ENCODE measurements around the gene CSK.

Gene CSK

DNA sequence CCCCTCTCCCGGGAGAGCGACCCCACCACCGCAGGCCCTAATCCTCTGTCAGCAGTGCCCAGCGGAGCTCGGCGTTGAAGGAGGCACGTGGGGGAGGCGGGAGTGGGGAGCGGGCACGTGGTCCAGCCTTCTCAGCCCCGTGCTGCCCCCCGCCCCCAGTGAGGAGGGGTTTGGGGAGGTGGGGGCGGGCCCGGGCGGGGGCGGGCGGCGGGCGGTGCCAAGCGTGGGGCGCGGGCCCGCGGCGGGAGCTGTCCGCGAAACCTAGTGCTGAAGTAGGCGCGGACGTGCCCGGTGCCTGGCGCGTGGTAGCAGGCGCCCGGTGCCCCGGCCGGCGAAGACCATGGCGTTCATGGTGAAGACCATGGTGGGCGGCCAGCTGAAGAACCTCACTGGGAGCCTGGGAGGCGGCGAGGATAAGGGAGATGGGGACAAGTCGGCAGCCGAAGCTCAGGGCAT lies 44.5 kb downstream of the CSK start, which contains the start of gene CPLX3:
Gene CPLX3, plus strand, starts transcription at position 264 of the 456 bp plus-strand sequence. Its CDS starts 77 bp downstream, at position 341.
- no peak for DNase-seq (ENCODE audit: low read depth)

DNA sequence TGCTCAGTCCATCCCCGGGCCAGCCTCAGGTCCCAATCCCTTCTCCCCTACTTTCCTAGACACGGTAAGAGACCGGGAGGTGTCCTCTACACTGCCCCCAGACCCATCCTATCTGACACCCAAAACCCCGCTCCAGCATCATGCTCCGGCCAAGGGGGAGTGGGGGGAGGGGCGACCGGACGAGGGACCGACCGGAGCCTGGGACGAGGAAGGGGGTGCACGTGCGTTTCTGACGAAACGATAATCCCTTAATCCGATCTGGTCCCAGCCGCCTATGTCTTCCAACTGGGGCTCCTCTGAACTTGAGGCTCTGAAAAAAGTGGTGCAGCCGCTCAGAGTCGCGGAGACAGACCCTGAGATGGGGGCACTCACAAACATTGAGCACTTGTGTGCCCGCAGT lies 45.0 kb downstream of the CSK start:
- no peak for DNase-seq (ENCODE audit: low read depth)

DNA sequence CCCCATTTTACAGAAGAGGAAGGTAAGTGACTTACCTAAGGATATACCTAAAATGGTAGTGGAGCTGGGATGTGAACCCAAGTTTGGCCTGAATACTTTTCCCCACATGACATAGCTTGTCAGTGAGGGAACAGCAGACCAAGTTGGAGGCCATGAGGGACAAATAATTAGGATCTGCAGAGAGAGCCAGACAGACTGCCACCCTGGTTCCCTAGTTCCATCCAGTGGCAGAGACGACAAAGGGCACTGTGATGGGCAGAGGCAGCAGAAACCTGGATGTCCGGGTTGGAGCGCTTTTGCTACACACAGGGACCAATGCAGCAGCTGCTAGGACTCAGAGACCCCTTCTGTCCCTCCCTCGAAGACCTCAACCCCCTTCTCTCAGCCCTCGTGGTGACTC lies 45.7 kb downstream of the CSK start:
- no peak for DNase-seq (ENCODE audit: low read depth)

DNA sequence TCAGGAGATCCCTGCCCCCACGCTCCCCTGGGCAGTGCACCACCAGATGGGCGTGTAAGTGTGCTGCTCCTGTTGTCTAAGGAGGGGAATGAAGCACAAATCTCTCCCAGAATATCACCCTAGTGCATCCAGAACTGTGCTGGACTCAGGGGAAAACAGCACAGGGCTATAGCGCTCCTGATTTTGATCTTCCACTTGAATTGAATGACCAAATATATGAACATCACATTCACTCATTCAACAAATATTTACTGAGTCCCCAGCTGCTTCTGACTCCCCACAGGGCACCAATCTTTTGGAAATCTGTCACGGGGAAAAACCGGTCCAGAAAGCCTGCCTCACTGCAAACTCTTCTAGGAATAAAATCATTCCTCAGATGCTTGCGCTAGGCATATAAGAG lies 47.0 kb downstream of the CSK start:
- DNase-seq (ENCODE audit: low read depth): no peak

DNA sequence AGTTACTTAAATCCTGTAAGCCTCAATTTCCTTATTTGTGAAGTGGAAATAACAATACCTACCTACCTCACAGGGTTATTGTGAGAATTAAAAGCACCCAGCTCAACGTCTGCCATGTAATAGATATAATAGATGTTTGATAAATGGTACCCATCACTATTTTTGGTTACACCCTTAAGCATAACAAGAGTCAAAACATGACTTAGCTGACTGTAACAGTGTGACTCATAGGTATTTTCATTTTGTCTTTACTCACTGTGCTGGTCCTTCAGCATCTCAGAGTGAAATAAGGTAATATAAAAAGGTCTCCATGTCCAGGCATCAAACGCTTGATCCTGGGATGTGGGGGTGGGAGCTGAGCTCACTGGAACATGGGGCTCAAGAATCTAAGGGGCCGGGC lies 47.6 kb downstream of the CSK start:
- no peak for DNase-seq (ENCODE audit: low read depth)

DNA sequence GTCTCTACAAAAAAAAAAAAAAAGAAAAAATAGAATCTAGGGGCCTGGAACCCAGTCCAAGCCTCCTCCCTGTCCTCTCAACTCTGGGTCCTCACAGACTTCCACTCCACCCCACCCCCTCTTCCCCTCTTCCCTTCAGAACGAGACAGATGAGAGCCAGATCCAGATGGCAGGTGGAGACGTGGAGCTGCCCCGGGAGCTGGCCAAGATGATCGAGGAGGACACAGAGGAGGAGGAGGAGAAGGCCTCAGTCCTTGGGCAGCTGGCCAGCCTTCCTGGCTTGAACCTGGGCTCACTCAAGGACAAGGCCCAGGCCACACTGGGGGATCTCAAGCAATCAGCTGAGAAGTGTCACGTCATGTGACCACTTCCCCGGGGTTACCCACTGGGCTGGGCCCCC lies 48.1 kb downstream of the CSK start:
- DNase-seq (ENCODE audit: low read depth): no peak

DNA sequence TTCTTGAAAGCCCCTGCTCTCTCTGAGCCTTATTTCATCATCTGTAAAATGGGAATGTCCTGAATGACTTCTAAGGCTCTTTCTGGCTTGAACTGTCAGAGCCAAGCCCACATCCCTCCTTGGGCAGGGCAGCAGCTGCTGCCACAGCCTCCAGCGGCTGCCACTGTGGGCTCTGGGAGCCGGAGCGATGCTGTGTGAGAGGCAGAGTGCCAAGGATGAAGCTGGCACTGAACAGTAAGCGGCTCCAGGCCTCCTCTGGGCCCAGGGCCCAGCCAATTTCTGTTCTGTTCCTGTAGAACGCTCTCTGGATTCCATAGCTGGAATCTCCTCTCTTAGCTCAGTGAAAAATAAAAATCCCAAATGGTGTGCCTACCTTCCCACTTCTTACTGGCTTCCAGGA lies 49.0 kb downstream of the CSK start:
- DNase-seq (ENCODE audit: low read depth): no peak

DNA sequence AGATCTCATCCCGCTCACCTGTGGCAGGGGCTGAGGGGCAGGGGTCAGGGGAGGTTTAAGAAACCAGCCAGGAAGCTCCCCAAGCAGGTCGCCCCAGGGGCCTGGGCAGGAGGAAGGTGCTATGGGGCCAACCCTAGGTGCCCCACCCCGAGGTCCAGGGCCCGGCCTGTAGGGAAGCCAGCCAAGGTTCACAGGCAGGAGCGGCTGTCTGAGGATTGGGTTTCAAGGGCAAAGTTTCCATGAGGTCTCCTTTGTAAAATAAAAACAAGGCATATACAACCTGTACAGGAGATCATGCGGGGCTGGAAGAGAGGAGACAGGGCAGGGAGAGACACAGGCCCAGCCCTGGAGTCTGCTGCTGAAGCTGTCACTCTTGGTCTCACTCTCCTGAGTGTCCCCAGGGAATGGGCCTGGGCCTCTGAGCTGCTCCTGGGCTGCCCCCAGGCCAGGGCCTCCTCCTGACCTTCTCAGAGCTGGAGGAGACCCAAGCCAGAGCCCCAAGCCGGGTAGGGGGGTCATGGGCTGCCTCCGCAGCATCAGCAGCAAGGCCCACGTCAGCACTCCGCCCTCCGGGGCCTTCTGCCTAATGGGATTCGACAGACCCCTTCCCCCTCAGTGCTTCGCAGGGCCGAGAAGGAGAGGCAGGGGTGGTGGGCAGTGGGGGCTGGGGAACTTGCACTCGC lies 50.1 kb downstream of the CSK start:
- no peak for DNase-seq (ENCODE audit: low read depth)

DNA sequence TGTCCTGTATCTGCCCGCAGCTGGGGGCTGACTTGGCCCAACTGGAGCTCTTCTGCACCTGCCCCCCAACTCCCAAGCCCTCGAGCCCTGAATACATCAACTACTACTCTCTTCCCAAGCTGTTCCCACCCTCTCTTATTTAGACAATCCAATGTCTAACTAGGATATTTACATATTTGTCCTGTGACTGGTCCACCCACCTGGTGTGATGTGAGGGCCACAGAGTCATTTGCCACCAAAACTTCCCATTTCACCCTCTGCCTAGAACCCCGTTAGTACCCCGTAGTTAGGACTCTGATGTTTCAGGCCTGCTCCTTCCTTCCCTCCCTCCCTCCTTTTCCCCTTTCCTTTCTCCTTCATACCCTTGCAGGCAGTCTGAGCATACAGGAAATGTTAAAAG lies 50.9 kb downstream of the CSK start:
- no peak for DNase-seq (ENCODE audit: low read depth)

DNA sequence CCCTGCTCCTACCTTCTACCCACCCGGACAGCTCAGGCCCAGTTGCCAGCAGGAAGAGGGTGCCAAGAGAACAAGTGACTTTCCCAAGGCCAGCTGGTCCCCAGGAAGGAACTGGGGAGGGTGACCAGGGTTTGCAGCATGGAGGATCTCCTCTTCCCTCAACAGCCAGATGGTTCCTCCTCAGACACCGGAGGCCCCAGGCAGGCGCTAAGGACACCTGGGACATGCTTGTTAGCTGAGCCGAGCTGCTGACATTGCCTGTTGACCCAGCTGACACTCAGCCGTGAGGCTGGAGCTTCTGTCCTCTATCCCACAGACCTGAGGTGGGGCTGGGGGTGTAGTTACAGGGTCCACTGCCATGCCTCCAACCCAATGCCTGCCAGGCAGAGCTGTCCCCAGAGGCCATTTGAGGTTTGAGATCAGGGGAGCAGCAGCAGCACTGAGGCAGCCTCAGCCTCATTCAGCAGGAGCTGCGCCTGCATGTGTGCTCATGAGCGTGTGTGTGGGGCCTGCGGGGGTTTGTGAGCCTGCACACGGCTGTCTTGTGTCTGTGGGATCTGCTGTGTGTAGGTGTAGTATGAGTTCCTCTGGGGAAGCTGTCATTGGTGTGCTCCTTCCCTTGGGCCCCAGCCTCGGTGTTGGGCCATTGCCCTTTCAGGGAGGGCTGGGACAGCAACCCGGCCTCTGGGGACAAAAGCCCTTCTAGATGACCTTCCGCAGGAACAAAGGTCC lies 51.7 kb downstream of the CSK start:
- DNase-seq (ENCODE audit: low read depth): no peak

DNA sequence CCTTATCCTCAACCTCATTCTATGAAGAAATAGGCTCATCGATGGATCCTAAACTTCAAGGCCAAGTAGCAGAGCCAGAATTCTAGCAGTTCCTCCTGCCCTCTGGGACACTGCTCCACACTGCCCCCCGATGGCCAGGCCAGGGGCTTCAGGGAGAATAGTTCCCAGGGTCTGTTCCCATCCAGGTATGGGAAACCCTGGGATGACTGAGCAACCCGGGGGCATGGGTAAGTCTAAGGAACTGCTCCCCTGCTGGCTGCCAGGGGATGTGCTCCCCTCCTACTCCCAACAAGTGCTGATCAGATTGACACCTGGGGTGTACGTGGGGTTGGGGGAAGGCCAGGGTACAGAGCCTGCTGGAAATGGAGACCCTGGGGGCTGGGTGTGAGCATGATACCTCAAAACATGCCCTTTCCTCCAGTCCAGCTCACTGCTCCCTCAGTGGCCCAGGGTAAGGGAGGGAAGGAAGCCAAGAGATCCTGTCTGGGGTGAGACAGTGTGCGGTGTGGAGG lies 53.5 kb downstream of the CSK start:
- no peak for DNase-seq (ENCODE audit: low read depth)

DNA sequence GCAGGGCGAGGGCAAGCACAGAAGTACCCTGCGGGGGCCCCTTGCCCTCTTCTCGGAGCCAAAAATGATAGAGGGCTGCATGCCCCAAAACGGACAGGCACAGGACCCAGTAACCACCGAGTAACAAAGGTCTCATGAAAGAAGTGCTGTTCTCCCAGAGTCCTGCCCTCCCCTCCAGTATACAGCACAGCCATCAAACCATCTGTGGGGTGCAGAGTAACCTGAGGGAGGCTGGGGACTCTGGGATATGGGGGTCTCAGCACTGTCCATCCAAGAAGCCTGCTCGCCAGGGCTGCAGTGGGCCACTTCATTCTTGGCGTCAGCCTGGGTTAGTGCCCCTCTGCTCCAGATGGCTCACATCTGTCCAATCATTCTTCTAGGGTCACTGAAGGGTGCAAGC lies 55.0 kb downstream of the CSK start:
- DNase-seq (ENCODE audit: low read depth): no peak

DNA sequence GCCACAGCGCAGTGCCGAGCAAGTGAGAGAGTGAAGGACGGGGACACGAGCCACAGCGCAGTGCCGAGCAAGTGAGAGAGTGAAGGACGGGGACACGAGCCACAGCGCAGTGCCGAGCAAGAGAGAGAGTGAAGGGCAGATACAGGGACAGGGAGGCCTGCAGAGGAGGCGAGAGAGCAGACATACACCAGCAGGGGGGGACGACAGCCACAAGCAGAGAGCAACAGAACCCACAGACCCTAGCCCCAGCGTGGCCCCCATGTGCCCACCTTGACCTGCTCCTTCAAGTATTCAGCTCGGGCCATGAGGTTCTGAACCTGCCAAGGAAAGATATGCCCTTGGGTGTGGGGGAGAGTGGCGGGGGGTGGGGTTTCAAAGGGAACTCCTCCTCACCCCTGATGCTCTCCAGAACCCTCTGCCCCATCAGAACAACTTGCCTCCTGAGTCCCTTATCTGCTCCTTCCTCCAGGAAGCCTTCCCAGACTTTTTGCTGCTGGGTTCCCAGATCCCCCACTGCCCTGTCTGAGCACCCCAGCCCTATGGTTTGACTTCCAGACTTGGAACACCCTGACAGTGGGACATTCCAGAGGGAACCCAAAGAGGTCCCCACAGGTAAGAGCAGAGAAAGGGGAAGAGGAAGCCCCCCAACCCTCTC lies 55.7 kb downstream of the CSK start:
- no peak for DNase-seq (ENCODE audit: low read depth)

DNA sequence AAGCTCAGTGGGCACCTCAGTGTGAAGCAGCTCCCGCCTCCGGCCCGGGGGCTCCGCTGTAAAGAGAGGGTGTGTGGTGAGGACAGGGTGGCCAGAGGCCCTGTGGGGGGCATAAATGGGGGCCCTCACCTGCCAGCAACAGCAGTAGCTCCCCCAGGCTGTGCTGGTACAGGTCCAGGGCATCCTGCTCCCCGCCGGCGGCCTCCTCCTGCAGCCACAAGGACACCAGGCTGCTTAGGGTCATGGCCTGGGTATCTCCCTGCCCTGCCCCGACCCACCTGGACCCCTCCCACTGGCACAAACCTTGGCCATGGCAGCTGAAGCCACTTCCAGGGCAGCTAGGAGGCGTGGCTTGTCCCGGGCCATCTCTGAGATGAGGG lies 56.2 kb downstream of the CSK start:
- DNase-seq (ENCODE audit: low read depth): no peak

DNA sequence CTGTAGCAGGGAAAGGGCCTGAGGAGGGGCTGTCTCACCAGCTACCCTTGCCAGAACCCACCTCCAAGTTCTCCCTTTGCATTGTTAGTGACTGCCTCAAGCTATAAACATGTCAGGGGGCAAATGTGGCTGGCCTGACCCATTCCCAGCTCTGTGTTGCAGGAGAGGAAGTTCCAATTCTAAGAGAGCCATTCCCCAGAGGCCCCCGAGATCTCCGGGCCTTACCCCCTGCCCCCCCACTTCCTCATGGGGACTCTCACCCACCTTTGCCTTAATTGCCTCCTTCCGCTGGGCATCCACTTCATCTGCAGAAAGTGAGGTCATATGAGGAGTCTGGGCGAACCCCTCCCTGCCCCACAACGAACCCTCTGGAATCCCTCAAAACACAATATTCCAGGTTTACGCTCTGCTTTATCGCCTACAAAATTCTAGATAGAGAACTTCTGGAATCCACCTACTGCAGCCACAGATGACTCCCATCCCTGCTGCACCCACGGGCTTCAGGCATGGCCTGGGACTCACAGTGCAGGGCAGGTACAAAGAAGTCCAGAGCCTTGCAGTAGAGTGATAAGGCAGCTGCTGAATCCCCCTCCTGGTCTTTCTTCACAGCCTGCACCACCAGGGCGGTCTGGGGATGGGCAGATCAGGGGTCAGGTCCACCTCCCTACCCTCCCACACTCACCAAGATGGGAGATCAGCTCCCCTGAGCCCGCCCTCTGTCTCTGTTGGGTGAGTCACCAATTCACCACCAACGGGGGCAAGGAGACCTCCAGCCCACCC lies 57.1 kb downstream of the CSK start:
- DNase-seq (ENCODE audit: low read depth): no peak

DNA sequence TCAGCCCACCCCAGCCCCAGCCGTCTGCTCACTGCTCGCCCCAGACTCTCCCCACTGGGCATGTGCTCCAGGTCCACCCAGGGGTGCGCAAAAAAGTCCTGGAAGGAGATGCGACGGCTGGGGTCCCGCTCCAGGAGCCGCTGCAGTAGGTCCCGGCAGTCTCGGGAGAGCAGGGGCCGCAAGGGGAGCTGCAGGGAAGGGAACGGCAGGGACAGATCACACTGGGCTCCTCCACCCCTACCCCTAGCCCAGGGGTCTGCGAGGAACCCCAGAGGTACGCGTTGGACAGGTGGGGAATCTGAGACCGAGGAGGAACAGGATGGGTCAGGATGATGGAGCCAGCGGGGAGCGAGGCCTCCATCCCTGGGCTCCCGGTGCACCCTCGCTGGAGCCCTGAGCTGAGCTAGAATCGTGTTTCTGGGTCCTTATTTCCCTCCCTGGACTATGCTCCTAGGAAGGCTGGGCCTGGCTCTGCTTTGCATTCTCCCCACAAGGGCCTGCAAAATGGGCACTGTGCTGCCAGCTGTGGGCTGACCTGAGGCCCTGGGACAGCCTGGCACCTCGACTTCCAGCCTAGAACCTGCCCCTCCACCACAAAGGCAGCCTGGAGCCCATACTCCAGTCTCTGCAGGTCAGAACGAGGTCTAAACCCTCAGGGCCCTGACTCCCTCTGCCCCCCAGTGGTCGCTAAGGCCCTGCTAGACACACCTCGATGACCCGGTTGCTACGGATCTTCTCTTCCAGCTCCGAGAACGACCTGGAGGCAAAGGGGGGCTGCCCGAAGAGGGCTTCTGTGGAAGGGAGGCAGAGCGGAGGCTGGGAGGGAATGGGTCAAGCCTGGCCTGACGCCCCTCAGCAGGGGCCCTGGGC lies 57.9 kb downstream of the CSK start:
- no peak for DNase-seq (ENCODE audit: low read depth)

DNA sequence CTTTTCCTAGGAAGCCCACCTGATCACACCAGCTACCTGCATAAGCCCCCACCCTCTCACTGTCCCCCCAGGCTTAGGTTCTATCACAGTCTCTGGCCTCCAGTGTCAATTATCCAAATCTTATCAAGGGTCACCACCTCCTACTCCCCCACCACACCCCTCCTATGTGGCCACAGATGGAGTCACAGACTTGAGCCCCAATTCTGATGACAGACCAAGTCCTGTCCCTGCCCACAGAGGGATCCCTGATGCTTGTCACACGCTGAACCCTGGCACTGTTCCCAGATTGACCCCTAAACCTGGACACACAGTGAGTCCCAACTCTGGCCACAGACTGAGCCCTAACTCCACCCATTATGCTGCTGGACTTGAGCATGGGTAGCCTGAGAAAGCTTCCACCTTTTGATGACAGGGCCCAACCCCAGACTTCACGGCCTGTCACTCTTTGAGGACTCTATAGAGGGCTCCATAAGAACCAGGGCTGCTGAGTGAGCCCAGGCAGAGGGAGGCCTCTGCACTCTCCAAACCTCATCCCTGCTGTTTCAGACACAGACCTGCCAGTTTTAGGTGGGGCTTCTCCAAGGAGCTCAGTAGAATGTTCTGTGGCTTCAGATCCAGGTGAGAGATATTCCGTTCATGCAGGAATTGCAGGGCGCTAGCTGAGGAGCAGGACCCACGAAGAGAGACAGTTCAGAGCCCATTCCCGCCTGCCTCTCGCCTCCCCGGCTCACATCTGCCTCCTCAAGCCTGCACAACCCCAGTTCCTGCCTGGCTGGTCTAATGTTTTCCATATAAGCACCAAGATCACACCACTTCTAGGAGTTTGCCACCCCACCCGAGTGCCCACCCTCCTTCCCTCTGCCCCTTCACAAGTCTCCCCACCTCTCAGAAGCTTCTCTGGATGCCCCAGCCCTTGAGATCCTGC lies 59.2 kb downstream of the CSK start:
- no peak for DNase-seq (ENCODE audit: low read depth)

DNA sequence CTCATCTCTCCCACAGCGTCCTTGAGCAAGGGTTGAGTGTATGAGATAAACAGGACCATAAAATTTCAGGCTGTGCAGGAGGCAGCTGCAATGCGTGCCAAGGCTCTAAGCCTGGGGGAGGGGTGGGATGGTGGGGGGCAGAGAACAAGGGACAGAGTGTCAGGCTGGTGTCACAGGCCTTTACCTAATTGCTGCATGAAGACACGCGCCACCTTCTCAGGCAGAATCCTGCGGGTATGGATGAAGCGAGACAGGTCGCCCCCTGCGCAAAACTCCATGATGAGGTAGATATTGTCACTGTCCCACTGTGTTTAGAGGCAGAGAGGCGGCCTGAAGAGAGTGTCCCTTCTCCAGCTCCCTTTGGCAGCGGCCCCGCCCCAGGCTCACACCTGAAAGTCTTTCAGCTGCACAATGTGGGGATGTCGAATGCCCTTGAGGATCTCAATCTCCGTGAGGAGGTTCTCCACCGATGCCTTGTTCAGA lies 60.1 kb downstream of the CSK start:
- no peak for DNase-seq (ENCODE audit: low read depth)

DNA sequence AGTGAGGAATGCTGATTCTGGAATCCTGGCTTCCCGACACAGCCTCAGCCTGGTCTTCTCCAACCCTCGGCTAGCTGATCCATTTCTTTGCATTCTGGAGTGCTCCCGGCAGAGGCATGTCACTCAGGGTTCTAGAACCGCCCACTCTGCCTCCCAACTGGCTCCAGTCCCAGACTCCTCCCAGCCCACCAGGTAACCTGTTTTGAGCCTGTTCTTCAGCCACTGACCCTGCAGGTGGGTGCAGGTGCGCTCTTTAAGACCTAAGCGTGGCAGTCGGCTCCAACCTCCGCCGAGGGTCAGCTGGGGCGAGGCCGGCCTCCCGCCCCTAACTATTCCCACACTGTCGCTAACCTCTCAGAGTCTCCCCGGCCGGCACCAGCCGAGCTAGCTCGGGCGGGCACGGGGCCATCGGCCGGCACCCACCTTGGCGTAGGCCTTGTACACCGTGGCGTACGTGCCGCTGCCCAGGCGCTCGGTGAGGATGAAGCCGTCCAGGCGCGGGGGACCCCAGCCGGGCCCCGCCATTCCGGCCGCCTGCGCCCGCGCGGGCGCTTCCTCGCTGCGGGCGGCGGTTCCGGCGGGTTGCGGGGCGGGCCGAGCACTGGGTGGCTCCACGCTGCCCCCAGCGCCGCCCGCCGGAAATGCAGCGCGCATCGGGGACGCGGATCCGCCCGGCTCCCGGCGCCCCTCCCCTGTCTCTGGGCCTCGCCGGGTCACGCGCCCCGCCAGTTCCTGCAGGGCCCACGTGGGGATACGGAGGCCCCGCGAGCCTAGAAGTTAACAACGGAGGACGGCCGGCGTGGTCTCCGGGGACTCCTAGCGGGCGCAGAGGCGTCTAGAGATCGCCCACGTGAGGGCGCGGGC lies 60.9 kb downstream of the CSK start, which contains the start of gene ULK3:
Gene ULK3, minus strand, starts transcription at position 576 of the 864 bp plus-strand sequence. Its CDS starts 51 bp downstream, at position 525.
- peak; percentile 61 for DNase-seq (ENCODE audit: low read depth)
